HepG2 (cell line): ENCODE measurements around the gene CUL7. TPM values are rescaled to one million over a fixed set of nuclear protein-coding genes. Genes with fewer than 3 reads are reported as not detected.

Experiments
- AHDC1 ChIP-seq: sonication (generic); formaldehyde crosslinking; IDR thresholded peaks from 2 replicates; pipeline ENCODE4 v1.5.1; 2020; ENCODE audit warnings: mild to moderate bottlenecking, missing genetic modification reagents, borderline replicate concordance
- AKAP8 ChIP-seq: sonication (generic); formaldehyde crosslinking; IDR thresholded peaks from 2 replicates; pipeline ENCODE4 v1.5.1; 2020; ENCODE audit warnings: mild to moderate bottlenecking, missing genetic modification reagents
- CHCHD3 ChIP-seq: sonication (generic); formaldehyde crosslinking; IDR thresholded peaks from 2 replicates; pipeline ENCODE4 v1.8.0; 2022; ENCODE audit warnings: mild to moderate bottlenecking, missing genetic modification reagents, moderate library complexity
- GRHL1 ChIP-seq: sonication (generic); formaldehyde crosslinking; conservative IDR thresholded peaks from 2 replicates; pipeline ENCODE4 v1.8.0; 2022; ENCODE audit warnings: missing genetic modification reagents
- MNT ChIP-seq: fragments of 450-650 bp; IDR thresholded peaks from 2 replicates; pipeline ENCODE4 v1.6.1; 2016
- MXI1 ChIP-seq: IDR thresholded peaks from 3 replicates; pipeline ENCODE4 v1.6.1; 2012; ENCODE audit warnings: low read depth, low read length, inconsistent platforms, borderline replicate concordance
- PBX2 ChIP-seq: IDR thresholded peaks from 2 replicates; pipeline ENCODE4 v1.6.1; 2016; ENCODE audit warnings: control low read depth
- PHB2 ChIP-seq: fragments of 450-650 bp; IDR thresholded peaks from 2 replicates; pipeline ENCODE4 v1.6.1; 2018; ENCODE audit not compliant: partially characterized antibody
- ZFP36L2 ChIP-seq: sonication (generic); formaldehyde crosslinking; IDR thresholded peaks from 2 replicates; pipeline ENCODE4 v1.4.0; 2020; ENCODE audit warnings: missing genetic modification reagents
- ZFP41 ChIP-seq: sonication (generic); formaldehyde crosslinking; IDR thresholded peaks from 2 replicates; pipeline ENCODE4 v1.4.0; 2020; ENCODE audit warnings: mild to moderate bottlenecking, missing genetic modification reagents, borderline replicate concordance
- ZFP90 ChIP-seq: sonication (generic); formaldehyde crosslinking; IDR thresholded peaks from 2 replicates; pipeline ENCODE4 v1.8.0; 2022; ENCODE audit warnings: missing genetic modification reagents, mild to moderate bottlenecking, inconsistent platforms, borderline replicate concordance
- ZGPAT ChIP-seq: IDR thresholded peaks from 2 replicates; pipeline ENCODE4 v1.6.1; 2016; ENCODE audit warnings: mild to moderate bottlenecking
- ZMYM3 ChIP-seq: sonication (generic); formaldehyde crosslinking; IDR thresholded peaks from 2 replicates; pipeline ENCODE4 v1.5.1; 2020; ENCODE audit warnings: mild to moderate bottlenecking, missing genetic modification reagents
- ZNF234 ChIP-seq: sonication (generic); formaldehyde crosslinking; conservative IDR thresholded peaks from 2 replicates; pipeline ENCODE4 v1.5.1; 2020; ENCODE audit warnings: mild to moderate bottlenecking, missing genetic modification reagents
- ZNF414 ChIP-seq: sonication (generic); formaldehyde crosslinking; IDR thresholded peaks from 2 replicates; pipeline ENCODE4 v1.5.0; 2020; ENCODE audit warnings: missing genetic modification reagents
- ZNF430 ChIP-seq: sonication (generic); formaldehyde crosslinking; IDR thresholded peaks from 2 replicates; pipeline ENCODE4 v1.9.0; 2021; ENCODE audit warnings: mild to moderate bottlenecking, missing genetic modification reagents
- polyA plus RNA-seq, 8 experiments: library from polyadenylated mRNA; depleted of rRNA in 3 of 8; stranded (reverse) in 7 of 8; unstranded in 1 of 8; fragments of >200 nt; fragmentation: Illumina TruSeq in 4 of 8; extraction: Trizol in 4 of 8; gene quantifications; 2 replicates each; pipeline versions ENCODE4 v1.2.1 to v1.2.3, GENCODE V29; 2011 to 2016; ENCODE audit warnings: low read depth in 4 of 8, missing spikeins in 1 of 8, mixed read lengths in 1 of 8; ENCODE audit not compliant: insufficient read depth in 1 of 8
- total RNA-seq, 5 experiments: library from RNA; depleted of rRNA; stranded (reverse); fragments of >200 nt; fragmentation: Illumina TruSeq; extraction: Trizol; gene quantifications; 2 replicates each; pipeline ENCODE4 v1.2.3, GENCODE V29; 2016; ENCODE audit warnings: low read depth in 1 of 5

CUL7 gene
- total and polyA plus RNA-seq, 2 of the 13 experiments (the other 11 are each of a cell fraction or from before 2014, with no cell fraction given), result 32.0 to 60.7 TPM

- TF ChIP-seq PBX2 (no peak), ZNF234 (CRISPR knock-in tag) (peak; percentile 93; the same call in 1 of the 2 replicates), MNT (no peak; the same call in 1 of the 2 replicates), AKAP8 (CRISPR knock-in tag) (peak; percentile 98), ZFP41 (CRISPR knock-in tag) (peak; percentile 12; the same call in 1 of the 2 replicates), GRHL1 (CRISPR knock-in tag) (no peak), ZNF430 (CRISPR knock-in tag) (peak; percentile 96; the same call in 1 of the 2 replicates), ZFP36L2 (CRISPR knock-in tag) (no peak; the same call in 1 of the 2 replicates), AHDC1 (CRISPR knock-in tag) (peak; percentile 40; the same call in 1 of the 2 replicates), ZGPAT (CRISPR knock-in tag) (peak; percentile 99), ZFP90 (CRISPR knock-in tag) (no peak; the same call in 1 of the 2 replicates), ZNF414 (CRISPR knock-in tag) (peak; percentile 95), MXI1 (peak; percentile 93; the same call in 1 of the 3 replicates), ZMYM3 (no peak), CHCHD3 (CRISPR knock-in tag) (peak; percentile 61), PHB2 (no peak)
Measured at GRCh38 chr6:43053545-43054205, at the start of gene CUL7 (continued).
